Ramos (cell line): ENCODE data around the gene OLFM2.
"Not testable (repeated sequence)": the region's sequence is repeated elsewhere in the genome, so short reads cannot be mapped to it uniquely, and the experiment has no call there.

Experiments used
- in situ Hi-C: fragments of 300-500 bp; cut with MboI; formaldehyde crosslinking; loops from one replicate; pipeline ENCODE4 v1.14.3; 2022; ENCODE audit warnings: low sequenced_read_pairs; ENCODE audit not compliant: unreplicated experiment

Gene OLFM2

DNA sequence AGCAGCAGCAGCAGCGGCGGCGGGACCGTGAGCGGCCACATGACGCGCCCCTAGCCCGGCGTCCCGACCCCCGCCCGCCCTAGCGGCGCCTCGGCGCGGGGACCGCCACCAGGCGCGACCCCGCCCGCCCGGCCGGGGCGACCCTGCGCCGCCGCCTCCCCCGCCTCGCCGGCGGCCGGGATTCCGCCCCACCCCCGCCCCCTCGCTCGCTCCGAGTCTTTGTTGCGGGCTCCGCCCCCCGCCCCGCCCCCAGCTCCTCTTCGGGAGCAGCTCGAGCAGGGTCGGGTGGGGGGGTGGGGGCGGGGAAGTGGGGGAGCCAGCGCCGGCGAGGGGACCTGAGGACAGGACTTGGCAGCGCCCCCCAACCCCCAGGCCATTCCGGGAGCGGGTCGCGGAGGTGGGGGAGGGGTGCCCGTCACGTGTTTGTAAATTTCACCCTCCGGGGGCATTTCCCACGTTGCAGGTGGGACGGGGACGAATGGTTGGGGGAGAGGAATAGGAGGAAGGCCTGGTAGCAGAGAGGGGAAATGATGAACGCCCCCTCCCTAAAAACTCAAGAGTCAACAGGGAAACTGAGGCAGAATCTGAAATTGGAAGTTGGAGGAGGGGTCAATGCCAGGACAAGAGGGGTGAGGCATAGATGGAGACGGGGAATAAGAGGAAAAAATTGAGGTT is at the start of gene OLFM2:
OLFM2 (minus strand) TSS at position 190 of the 675 bp plus-strand sequence; CDS start at position 41, 149 bp downstream.
- in situ Hi-C loops: no loop called here

DNA sequence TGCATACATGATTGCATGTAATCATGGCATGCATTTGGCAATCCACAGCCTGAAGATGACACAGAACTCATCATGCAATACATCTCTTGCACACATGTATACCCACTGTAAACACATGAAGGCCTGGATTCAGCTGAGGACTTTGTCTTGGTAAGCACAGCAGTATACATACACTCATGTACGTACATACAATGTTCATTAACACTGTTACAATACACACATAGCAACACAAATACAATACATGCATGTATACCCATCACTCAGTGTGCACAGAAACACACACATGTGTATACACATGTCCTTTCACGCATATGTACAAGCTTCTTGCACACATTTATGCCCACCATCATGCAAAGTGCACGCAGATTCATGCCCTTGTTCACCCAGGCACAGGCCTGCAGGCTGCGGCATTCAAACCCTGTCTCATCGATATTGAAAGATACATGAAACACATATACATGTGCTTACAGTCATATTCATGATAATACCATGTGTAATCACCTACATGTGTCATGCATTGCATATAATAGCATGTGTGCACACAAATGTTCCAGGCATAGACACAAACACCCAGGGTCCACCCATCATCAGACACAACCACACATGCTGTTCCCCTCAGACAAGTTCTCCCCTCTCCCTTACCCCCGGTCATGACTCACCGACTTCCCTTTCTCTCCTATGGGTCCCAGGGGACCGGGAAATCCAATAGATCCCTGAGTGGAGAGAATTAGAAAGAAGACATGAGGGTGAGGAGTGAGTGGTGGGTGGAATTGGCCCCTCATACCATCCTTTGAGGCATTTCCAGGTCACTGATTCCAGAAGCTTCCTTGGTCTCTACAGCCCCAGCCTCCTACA is 45.3 kb upstream of the OLFM2 start:
- in situ Hi-C loops: no loop called here

DNA sequence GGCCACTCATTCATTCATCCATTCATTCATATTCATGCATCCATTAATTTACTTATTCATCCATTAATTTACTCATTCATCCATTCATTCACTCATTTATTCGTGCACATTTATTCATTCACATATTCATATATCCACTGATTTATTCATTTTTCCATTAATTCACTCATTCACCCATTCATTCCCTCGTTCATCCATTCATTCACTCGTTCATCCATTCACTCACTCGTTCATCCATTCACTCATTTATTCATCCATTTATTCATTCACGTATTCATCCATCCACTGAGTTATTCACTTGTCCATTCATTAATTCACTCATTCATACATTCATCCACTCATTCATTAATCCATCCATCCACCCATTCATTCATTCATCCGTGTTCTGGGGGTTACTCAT is 35.8 kb upstream of the OLFM2 start:
- in situ Hi-C loops: no loop called here

DNA sequence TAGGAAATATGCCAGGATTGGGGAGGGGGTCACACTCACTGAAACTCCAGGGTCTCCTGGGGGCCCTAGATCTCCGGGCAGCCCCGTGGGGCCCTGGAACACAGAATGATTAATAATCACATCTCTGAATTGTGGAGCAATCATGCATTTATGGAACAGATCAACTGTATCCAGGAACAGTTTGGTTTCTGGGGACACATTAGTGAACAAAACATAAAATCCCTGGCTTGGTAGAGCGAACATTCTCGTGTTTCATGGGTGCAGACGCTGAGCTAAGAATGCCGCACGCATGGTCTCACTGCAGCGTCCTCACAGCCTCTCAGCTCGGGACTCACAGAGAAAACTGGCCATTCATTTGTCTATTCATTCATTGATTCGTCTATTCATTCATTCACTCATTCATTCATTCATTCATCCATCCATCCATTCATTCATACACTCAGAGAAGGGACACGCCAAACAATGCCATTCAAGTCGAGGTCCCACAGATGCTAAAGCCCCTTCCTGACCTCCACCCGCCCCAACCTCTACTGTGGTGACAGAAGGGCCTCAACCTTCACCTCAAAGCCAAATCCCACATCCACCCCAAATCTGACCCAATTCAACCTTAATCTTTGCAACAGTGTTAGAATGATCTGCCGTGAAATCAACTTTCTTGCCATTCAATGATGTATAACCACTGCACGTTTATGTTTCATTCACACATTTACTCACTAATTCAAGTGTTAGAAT is 35.0 kb upstream of the OLFM2 start:
- in situ Hi-C loops: no loop called here

DNA sequence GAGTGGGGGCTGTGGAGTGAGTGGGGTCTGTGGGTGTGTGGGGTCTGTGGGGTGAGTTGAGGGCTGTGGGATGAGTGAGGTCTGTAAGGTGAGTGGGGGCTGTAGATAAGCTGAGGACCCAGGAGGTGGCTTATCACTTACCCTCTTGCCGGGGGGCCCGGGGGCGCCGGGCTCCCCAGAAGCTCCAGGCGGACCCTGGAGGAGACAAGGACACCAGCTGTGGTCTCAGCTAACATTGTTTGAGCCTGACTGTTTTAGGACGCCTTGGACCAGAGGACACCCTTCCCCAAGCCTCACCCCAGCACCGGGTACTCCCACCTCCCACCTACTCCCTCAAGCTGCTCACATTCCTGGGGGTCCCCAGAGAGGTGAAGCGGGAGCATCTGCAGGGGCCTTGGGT is 34.2 kb upstream of the OLFM2 start:
- in situ Hi-C loops: no loop called here

DNA sequence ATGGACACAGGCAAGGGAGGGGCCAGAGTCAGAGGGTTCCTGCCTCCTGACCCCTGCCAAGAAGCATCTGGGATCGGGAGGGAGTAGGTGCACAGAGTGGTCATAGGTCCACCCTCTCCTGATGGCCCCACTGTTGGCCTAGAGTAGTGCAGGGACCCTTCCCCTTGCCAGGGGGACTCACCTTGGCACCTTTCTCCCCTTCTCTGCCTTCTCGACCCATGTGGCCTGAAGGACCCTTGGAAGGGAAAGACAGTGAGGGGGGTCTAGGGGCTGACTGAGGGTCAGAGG is 33.3 kb upstream of the OLFM2 start:
- in situ Hi-C loops: no loop called here

DNA sequence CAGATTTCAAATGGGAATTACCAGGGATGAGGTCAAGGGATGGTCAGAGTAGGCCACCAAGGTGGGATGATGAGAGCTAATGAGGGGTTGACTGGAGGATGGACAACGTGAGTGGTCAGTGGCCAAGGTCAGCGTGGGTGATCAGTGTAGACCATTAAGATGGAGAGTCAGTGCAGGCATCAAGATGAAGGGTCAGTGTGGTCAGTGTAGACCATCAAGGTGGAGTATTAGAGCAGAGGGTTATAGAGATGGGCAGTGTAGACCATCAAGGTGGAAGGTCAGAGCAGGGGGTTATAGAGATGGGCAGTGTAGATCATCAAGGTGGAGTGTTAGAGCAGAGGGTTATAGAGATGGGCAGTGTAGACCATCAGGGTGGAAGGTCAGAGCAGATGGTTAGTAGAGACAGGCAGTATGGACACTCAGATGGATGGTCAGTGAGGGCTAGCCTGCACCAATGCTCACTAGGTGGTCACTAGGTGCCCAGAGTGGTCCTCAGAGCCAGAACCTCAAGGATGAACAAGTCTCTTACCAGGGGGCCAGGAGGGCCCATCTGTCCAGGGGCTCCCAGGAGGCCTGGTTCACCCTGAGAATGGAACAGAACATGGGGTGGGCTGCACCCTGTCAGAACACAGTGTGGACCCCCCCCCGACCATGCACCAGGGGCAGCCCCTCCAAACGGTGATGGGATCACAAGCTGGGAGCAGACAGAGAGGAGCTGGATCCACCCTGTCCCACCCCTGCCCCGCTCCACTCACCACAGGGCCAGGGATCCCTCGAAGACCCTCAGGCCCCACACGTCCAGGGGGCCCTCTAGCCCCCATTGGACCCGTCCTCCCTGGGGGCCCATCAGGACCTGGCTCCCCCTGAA is 32.7 kb upstream of the OLFM2 start:
- in situ Hi-C loops: no loop called here

DNA sequence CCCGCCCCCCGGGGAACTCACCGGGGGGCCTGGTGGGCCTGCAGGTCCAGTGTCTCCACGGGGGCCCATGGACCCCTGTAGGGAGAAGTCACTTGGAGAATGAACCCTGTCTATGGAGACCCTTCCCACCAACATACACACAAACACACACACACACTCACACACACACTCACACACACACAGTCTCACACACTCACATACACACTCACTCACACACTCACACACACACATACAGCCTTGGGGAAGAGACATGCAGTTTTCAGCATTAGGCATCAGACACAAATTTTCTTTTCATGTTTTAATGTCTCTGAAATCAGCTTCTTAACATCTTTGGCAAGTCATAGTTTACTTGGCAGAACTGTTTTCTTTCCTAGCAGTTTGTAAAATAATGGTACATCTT is 31.0 kb upstream of the OLFM2 start:
- in situ Hi-C loops: no loop called here

DNA sequence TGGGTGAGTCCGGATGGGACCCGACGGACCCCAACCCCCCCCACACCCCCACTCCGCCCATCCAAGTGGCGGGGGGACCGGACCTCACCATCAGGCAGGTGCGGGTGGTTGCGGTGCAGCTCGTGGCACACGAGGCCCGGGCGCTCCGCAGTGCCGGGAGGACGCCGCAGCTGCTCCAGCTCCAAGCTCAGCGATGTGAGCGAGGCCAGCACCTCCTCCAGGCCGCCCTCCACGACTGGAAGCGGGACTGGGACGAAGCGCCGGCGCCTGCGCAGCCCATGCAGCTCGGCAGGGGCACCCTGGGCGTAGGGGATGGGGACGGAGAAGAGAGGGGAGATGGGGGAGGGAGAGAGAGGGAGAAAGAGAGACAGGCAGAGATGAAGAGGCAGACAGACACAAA is 30.1 kb upstream of the OLFM2 start:
- in situ Hi-C loops: no loop called here

DNA sequence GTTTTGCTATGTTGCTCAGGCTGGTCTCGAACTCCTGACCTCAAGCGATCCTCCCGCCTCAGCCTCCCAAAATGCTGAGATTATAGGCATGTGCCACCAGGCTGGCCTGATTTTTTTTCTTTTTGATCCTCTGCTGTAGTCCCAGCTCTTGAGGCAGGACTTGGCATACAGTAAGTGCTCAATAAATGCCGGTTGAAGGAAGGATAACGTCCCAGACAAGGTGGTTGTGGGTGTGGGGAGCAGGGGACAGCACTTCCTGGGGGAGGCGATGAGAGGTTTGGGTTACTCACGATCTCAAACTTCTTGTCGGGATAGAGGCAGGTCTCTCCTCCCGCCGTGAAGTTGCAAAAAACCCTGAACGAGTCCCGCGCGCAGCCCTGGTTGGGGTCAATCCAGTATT is 29.7 kb upstream of the OLFM2 start:
- in situ Hi-C loops: no loop called here

DNA sequence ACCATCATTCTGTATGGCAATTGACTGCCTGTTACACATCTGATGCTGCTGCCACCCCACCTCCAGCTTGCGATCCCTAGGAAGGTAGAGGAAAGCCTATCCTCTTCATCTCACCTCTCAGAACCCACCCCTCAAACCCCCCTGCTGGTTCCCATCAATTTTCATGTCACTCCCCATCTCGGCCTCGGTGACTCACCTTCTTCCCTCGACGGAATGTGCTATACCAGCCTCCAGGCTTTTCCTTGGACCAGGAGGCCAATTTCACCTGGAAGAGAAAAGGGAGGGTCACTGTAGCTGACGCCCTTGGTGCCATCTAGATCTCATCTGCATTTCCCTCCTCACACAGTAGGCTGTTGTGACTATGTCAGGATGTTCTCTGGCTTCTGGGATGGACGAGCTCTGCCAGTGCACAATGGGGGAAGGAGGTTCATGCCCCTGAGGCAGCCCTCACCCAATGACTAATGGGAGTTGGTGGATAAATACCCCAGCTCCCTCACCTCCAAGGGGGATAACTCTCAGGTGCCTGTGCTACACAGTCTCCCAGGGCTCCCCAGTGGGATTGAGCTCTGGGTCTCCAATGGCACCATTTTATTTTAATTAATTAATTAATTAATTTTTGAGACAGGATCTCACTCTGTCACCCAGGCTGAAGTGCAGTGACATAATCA is 26.4 kb upstream of the OLFM2 start:
- in situ Hi-C loops: no loop called here

DNA sequence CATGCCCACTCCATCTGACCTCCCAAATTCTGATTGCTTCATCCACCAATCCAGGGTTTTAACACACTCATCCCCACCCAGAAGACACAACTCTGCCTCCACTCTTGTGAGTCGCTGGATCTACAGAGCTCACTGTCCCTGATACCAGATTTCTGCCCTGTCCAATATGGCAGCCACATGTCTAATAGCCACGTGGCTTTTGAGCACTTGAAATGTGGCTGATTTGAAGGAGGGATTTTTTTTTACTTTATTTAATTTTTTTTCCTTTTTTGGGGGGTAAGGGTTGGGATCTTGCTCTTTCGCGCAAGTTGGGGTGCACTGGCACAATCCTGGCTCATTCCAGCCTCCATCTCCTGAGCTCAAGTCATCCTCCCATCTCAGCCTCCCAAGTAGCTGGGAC is 24.8 kb upstream of the OLFM2 start:
- in situ Hi-C loops: no loop called here

DNA sequence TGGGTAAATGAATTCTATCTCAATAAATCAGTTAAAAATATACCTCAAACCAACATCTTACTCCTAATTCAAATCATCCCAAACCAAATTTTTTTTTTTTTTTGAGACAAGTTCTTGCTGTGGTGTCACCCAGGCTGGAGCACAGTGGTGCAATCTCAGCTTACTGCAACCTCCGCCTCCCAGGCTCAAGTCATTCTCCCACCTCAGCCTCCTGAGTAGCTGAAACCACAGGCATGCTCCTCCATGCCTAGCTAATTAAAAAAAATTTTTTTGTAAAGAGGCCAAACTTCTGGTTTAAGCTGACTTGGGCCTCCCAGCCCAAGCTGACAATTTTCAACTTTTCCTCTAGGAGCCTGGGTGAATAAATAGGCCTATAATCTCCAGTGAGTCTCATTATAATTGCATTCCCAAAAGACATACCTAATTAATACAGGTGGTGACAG is 22.1 kb upstream of the OLFM2 start:
- in situ Hi-C loops: no loop called here

DNA sequence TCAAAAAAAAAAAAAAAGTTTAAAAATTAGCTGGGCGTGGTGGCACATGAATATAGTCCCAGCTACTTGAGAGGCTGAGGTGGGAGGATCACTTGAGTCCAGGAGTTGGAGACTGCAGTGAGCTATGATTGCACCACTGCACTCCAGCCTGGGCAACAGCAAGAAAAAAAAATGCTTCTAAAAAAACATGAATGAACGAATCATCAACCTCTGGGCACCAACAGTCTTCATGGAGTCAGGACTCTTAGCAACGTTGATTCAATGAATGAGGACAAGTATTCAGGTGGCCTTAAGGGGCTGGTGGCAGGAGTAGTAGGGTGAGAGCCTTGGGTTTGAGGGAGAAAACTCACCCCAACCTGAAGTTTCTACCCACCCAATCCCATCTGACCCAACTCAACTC is 20.6 kb upstream of the OLFM2 start:
- in situ Hi-C loops: no loop called here

DNA sequence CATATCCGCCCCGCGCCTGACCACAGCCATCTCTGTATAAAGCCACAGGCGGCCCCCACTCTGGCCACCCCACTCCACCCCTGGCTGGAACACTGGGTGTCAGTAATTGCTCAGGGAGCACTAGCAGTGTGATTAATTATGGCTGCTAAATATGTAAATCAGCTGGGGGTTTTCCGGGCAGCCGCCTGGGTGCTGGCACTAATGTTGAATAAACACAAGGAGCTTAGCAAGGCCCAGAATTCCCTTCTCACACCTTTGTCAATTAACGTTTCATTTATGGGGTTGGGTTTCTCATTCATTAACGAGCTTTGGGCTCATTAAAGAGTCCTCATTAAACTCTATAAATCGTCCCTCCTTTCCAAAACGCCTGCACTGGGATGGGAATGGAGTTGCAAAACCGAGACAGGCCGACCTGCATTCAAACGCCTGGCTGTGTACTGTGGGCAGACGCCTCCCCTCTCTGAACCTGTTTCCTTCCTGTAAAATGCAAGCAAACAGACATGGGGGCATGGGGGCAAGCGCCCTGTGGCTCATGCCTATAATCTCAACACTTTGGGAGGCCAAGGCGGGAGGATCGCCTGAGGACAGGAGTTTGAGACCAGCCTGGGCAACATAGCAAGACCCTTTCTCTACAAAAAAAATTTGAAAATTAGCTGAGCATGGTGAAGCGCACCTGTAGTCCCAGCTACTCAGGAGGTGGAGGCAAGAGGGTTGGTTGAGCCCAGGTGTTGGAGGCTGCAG is 17.7 kb upstream of the OLFM2 start:
- in situ Hi-C loops: no loop called here

DNA sequence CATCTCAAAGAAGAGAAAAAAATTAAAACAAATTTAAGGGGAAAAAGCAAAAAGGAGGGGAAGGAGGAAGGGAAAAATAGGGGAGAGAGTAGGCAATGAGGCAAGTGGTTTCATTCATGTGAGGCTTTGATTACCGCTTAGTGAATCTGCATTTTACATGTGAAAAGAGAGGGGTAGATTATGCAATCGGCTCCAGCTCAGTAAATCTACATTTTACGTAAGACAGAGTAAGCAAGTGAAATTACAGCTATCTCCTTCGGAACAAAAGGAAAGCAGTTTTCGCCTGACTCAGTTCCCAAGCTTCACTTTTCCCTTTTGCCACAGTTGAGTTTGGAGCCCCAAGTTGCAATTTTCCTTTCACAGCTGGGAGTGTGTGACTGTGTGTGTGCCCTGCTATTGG is 16.0 kb upstream of the OLFM2 start:
- in situ Hi-C loops: no loop called here

DNA sequence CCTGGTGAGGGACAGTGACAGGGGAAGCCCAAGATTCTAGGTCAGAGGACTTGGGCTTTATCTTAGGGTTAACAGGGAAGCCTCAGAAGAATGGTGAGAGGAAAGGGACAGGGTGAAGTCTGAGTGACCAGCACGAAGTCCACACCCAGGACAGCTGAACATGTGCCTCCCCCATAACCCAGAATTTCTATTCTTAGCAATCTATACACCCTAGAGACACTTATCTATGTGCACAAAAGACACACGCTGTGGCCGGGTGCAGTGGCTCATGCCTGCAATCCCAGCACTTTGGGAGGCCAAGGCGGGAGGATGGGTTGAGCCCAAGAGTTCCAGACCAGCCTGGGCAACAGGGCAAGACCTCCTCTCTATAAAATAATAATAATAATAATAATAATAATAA is 11.1 kb upstream of the OLFM2 start:
- in situ Hi-C loops: no loop called here

DNA sequence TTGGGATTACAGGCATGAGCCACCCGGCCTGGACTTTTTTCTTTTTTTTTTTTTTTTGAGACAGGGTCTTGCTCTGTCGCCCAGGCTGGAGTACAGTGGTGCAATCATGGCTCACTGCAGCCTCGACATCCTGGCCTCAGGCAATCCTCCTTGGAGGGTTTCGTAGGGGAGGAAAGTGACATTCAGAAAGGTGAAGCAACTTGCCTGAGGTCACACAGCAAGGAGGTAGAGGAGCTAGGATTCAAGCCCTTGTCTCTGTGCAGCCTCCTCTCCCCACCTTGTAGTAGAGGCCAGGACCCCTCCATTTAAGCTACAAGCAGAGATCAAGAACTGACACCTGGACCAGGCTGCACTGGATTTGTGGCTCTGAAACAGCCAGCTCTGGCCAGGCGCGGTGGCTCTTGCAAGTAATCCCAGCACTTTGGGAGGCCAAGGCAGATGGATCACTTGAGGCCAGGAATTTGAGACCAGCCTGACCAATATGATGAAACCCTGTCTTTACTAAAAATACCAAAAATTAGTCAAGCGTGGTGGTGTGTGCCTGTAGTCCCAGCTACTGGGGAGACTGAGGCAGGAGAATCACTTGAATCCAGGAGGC is 10.3 kb upstream of the OLFM2 start:
- in situ Hi-C loops: not testable (repeated sequence)
